ENCODE measurements around the gene RPL28.
A peak's percentile ranks its signal among the peaks of the same experiment; 100 is the strongest.

The RPL28 gene

GRCh38 chr19:55362990-55363716, 22.6 kb upstream of the RPL28 start, which contains the start of gene GARIN5B:
GARIN5B (minus strand) TSS chr19:55363260; CDS start chr19:55363066, 194 bp downstream.
- no peak for DNase-seq (ENCODE audit: low spot score)
- TF ChIP-seq CTCF (IDR thresholded peaks at IDR 0.05; ENCODE audit: extremely low read depth, missing control alignments): no peak

GRCh38 chr19:55365245-55365644, 20.5 kb upstream of the RPL28 start:
- no peak for TF ChIP-seq CTCF (IDR thresholded peaks at IDR 0.05; ENCODE audit: extremely low read depth, missing control alignments)
- DNase-seq (ENCODE audit: low spot score): no peak

- DNase-seq (ENCODE audit: low spot score): no peak
- no peak for TF ChIP-seq CTCF (IDR thresholded peaks at IDR 0.05; ENCODE audit: extremely low read depth, missing control alignments)
These were observed 19.8 kb upstream of the RPL28 start for GRCh38 chr19:55365964-55366363.

- DNase-seq (ENCODE audit: low spot score): no peak
- no peak for TF ChIP-seq CTCF (IDR thresholded peaks at IDR 0.05; ENCODE audit: extremely low read depth, missing control alignments)
These were observed 18.9 kb upstream of the RPL28 start for GRCh38 chr19:55366790-55367189.

- DNase-seq (ENCODE audit: low spot score): no peak
- TF ChIP-seq CTCF (IDR thresholded peaks at IDR 0.05; ENCODE audit: extremely low read depth, missing control alignments): no peak
These were observed 17.6 kb upstream of the RPL28 start for GRCh38 chr19:55368106-55368505.

GRCh38 chr19:55368701-55369563, 16.8 kb upstream of the RPL28 start:
- no peak for TF ChIP-seq CTCF (IDR thresholded peaks at IDR 0.05; ENCODE audit: extremely low read depth, missing control alignments)
- DNase-seq (ENCODE audit: low spot score): peak; percentile 69

Measured in GM20000 (cell line).